Prostate gland (tissue), 2 donors: ENCODE measurements around the gene TMEM220. TPM values are rescaled to one million over a fixed set of nuclear protein-coding genes. Genes with fewer than 3 reads are reported as not detected.
A peak's percentile ranks its signal among the peaks of the same experiment; 100 is the strongest.

Source experiments
- DNase-seq: peaks from one replicate; pipeline ENCODE4 v3.0.0-alpha.2; 2019; ENCODE audit warnings: low spot score
- H3K27ac ChIP-seq, 2 donors: fragments of 200-600 bp; sonication (generic); 2 replicates each; pipeline ENCODE4 v1.5.1; 2017 to 2019
- H3K27me3 ChIP-seq: fragments of 200-600 bp; sonication (generic); replicated peaks from 2 replicates; pipeline ENCODE4 v1.5.1; 2019; ENCODE audit not compliant: insufficient read depth
- H3K36me3 ChIP-seq, 2 donors: fragments of 200-600 bp; sonication (generic); 1 replicate in 1 of 2; 2 replicates in 1 of 2; pipeline versions ENCODE4 v1.5.1 to v1.8.1; 2017 to 2019
- H3K4me1 ChIP-seq: fragments of 200-600 bp; sonication (generic); replicated peaks from 2 replicates; pipeline ENCODE4 v1.5.1; 2019
- H3K4me3 ChIP-seq, 2 donors: fragments of 200-600 bp; sonication (generic); 2 replicates each; pipeline ENCODE4 v1.5.1; 2017 to 2019
- H3K9me3 ChIP-seq: fragments of 200-600 bp; sonication (generic); 2 replicates; pipeline ENCODE4 v1.5.1; 2017
- POLR2A ChIP-seq: fragments of 450-650 bp; IDR thresholded peaks from one replicate; pipeline ENCODE4 v1.6.1; 2016; ENCODE audit warnings: antibody characterized with exemption, mild to moderate bottlenecking
- POLR2AphosphoS5 ChIP-seq: sonication (generic); formaldehyde crosslinking; IDR thresholded peaks from one replicate; pipeline ENCODE4 v1.6.1; 2017; ENCODE audit warnings: antibody characterized with exemption
- WGBS: methylation state at CpG from one replicate; pipeline ENCODE4 v1.1.5; 2018; 5-methylcytosine and 5-hydroxymethylcytosine counted together
- intact Hi-C: fragments of 100-400 bp; cut with DNase I; formaldehyde crosslinking; loops from one replicate; pipeline ENCODE4 v1.14.2; 2022
- total RNA-seq, 2 donors: library from RNA; depleted of rRNA; stranded (reverse); fragments of >200 nt; gene quantifications; one replicate each; pipeline ENCODE4 v1.1.0, GENCODE V29; 2016
- TF ChIP-seq, protein P1 (sequence below), 4 experiments: fragments of 200-600 bp in 2 of 4; fragments of 450-650 bp in 2 of 4; sonication (generic) in 2 of 4; IDR thresholded peaks; 1 replicate in 3 of 4; 2 replicates in 1 of 4; pipeline ENCODE4 v1.5.1; 2016 to 2019; ENCODE audit warnings: antibody characterized with exemption in 4 of 4, mild to moderate bottlenecking in 2 of 4, moderate library complexity in 2 of 4

Gene TMEM220
- total RNA-seq, 2 donors from 2014 or later, result 18.4 to 30.1 TPM

DNA sequence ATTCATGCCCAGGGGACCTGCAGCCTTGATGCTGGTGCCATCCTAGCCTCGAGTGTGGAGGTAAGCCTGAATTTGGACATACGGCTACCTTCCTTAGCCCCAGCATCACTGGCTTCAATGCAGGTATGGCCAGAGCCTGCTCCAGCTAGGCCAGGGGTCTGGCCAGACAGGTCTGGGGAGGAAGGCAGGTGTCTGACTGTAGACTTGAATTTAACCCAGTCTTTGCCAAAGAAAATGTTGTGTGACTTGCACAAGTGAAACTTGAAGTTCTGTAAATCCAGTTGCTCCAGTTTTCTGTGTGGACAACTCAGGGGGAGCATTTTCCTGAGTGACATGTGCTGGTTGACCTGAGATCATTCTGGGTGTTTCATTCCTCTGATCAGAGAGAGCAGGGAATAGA is 41.3 kb upstream of the TMEM220 start:
- TF ChIP-seq POLR2A (no peak), POLR2AphosphoS5 (no peak)
- TF ChIP-seq, protein P1, sequence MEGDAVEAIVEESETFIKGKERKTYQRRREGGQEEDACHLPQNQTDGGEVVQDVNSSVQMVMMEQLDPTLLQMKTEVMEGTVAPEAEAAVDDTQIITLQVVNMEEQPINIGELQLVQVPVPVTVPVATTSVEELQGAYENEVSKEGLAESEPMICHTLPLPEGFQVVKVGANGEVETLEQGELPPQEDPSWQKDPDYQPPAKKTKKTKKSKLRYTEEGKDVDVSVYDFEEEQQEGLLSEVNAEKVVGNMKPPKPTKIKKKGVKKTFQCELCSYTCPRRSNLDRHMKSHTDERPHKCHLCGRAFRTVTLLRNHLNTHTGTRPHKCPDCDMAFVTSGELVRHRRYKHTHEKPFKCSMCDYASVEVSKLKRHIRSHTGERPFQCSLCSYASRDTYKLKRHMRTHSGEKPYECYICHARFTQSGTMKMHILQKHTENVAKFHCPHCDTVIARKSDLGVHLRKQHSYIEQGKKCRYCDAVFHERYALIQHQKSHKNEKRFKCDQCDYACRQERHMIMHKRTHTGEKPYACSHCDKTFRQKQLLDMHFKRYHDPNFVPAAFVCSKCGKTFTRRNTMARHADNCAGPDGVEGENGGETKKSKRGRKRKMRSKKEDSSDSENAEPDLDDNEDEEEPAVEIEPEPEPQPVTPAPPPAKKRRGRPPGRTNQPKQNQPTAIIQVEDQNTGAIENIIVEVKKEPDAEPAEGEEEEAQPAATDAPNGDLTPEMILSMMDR (IDR thresholded peaks at IDR 0.05), result no peak
- Histone ChIP-seq H3K36me3 (no peaks in the 10 kb centered on the region), H3K4me3 (no peak overlapping the region), H3K27me3 (no peaks in the 10 kb centered on the region), H3K9me3 (no peaks in the 10 kb centered on the region), H3K27ac (peak overlapping the region in 1 of 2 donors; percentile 48), H3K4me1 (no peaks in the 10 kb centered on the region)
- 90% methylated on average over 2 of the region's 2 CpGs for WGBS
- intact Hi-C loops, result no loop called here
- no peak for DNase-seq

DNA sequence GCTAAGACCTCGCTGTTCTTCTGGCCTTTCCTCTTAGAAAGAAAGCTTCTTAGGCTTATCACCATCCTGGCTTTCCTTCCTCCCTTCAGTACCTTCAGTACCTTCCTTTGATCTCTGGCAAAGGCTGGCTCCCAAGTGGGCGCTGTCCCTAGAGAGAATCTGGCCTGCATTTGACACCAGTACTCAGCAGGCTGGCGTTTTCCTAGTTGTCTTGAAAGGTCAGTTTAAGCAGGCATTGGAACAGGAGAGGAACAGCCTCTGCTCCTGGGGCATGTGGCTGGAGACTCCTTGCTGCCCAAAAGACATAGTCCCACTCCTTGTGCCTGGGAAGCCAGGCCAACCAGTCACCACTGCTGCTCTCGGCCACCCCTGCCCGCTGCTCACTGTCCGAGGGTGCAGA is 40.0 kb upstream of the TMEM220 start:
- no peaks in the 10 kb centered on the region for H3K36me3 ChIP-seq
- no peaks in the 10 kb centered on the region for H3K27me3 ChIP-seq
- WGBS, result 81% methylated on average over 6 of the region's 6 CpGs
- TF ChIP-seq POLR2AphosphoS5 (no peak), POLR2A (no peak)
- TF ChIP-seq, protein P1 (IDR thresholded peaks at IDR 0.05), result no peak
- no peak overlapping the region for H3K27ac ChIP-seq
- intact Hi-C loops, result no loop called here
- H3K4me1 ChIP-seq, result no peaks in the 10 kb centered on the region
- H3K9me3 ChIP-seq, result no peaks in the 10 kb centered on the region
- DNase-seq, result no peak
- H3K4me3 ChIP-seq, result no peak overlapping the region

DNA sequence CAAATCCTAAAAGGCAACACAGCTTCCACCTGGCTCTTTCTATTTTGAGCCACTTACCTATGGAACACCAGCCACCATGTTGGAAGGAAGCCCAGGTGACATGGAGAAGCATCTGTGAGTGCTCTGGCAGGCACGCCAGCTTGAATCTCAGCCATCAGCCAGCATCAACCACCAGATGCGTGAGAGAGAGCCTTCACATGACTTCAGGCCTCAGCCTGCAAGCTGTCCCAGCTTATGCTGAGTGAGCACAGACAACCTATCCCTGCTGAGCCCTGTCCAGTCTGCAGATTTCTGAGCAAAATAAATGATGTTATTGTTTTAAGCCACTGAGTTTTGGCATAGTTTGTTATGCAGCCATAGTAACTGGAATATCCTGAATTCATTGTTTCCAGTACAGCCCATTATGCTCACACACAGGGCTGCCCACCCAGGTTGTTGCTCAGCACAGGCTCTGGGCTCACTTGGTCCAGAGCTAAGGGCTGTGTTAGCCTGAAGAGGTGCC is 39.0 kb upstream of the TMEM220 start:
- WGBS, result 78% methylated on average over 2 of the region's 2 CpGs
- no peak for DNase-seq
- no peak overlapping the region for H3K4me3 ChIP-seq
- H3K27ac ChIP-seq, result no peak overlapping the region
- no peaks in the 10 kb centered on the region for H3K4me1 ChIP-seq
- intact Hi-C loops, result no loop called here
- no peaks in the 10 kb centered on the region for H3K9me3 ChIP-seq
- no peaks in the 10 kb centered on the region for H3K36me3 ChIP-seq
- no peaks in the 10 kb centered on the region for H3K27me3 ChIP-seq
- TF ChIP-seq POLR2AphosphoS5, result no peak
- TF ChIP-seq, protein P1 (IDR thresholded peaks at IDR 0.05), result no peak
- no peak for TF ChIP-seq POLR2A

DNA sequence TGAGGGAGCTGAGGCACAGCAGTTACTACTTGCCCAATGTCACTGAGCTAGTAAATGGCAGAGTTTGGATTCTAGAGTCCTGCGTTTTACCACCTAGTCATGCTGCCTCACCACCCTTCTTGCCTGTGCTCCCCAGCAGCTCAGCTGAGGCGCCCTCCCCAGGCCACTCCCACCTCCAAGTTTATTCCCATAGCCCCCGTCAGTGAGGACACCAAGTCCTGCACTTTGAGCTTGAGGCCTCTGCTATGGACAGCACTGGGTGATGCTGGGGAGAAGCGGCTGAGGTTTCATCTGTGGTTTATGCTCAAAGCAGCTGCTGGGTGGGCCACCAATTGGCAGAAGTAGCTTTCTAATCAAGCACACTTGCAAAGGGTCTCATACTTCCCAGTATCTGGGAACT is 37.4 kb upstream of the TMEM220 start:
- intact Hi-C loops, result no loop called here
- 81% methylated on average over 4 of the region's 4 CpGs for WGBS
- TF ChIP-seq, protein P1 (IDR thresholded peaks at IDR 0.05), result no peak
- TF ChIP-seq POLR2A (no peak), POLR2AphosphoS5 (no peak)

DNA sequence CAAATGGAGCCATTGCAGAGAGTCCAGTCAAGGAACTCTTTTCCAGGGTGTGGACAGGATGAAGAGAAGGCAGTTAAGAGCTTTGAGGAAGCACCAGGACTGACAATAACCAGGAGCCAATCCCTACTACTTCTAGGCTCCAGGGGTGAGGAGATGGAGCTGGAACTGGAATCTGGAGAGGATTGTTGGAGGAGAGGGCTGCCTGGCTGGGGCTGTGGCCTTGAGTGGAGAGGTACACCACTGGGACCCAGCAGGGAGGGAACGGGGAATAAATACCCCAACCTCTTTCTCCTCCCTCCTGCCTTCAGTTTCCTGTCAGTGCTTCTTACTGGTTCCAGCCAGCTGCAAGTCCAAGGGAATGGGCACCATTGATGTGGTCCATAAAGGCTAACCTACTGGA is 32.2 kb upstream of the TMEM220 start:
- DNase-seq, result no peak
- intact Hi-C loops, result no loop called here
- H3K27ac ChIP-seq, result no peak overlapping the region
- TF ChIP-seq POLR2A (no peak), POLR2AphosphoS5 (no peak)
- TF ChIP-seq, protein P1 (IDR thresholded peaks at IDR 0.05), result no peak
- H3K27me3 ChIP-seq, result no peaks in the 10 kb centered on the region
- H3K36me3 ChIP-seq, result no peaks in the 10 kb centered on the region
- 83% methylated on average over 1 of the region's 1 CpG for WGBS
- H3K4me1 ChIP-seq, result no peaks in the 10 kb centered on the region
- H3K9me3 ChIP-seq, result no peaks in the 10 kb centered on the region
- no peak overlapping the region for H3K4me3 ChIP-seq

More for the DNA sequence above, 37.4 kb upstream of the TMEM220 start:
- Histone ChIP-seq H3K9me3 (no peaks in the 10 kb centered on the region), H3K27ac (no peak overlapping the region), H3K4me1 (no peaks in the 10 kb centered on the region), H3K27me3 (no peaks in the 10 kb centered on the region), H3K4me3 (no peak overlapping the region), H3K36me3 (no peaks in the 10 kb centered on the region)
- DNase-seq, result no peak
